SK-N-MC (cell line): ENCODE results near the gene UBXN2A.

Source experiments
- EZH2 ChIP-seq: fragments of 200-600 bp; sonication (generic); IDR thresholded peaks from one replicate; pipeline ENCODE4 v1.6.1; 2017; ENCODE audit warnings: antibody characterized with exemption
- POLR2AphosphoS5 ChIP-seq: IDR thresholded peaks from 2 replicates; pipeline ENCODE4 v1.6.1; 2012; ENCODE audit warnings: mild to moderate bottlenecking, low read depth, low read length, borderline replicate concordance

- TF ChIP-seq POLR2AphosphoS5 (no peak), EZH2 (no peak)
These were observed 107.4 kb downstream of the UBXN2A start for GRCh38 chr2:24047703-24048033.
